ENCODE data around the gene ABHD15. TPM values are rescaled to one million over a fixed set of nuclear protein-coding genes. Genes with fewer than 3 reads are reported as not detected.

Gene ABHD15
- total and polyA plus RNA-seq, 2 donors (not counting 3 experiments of a cell fraction or from before 2014, with no cell fraction given), result 3.8 to 5.6 TPM

DNA sequence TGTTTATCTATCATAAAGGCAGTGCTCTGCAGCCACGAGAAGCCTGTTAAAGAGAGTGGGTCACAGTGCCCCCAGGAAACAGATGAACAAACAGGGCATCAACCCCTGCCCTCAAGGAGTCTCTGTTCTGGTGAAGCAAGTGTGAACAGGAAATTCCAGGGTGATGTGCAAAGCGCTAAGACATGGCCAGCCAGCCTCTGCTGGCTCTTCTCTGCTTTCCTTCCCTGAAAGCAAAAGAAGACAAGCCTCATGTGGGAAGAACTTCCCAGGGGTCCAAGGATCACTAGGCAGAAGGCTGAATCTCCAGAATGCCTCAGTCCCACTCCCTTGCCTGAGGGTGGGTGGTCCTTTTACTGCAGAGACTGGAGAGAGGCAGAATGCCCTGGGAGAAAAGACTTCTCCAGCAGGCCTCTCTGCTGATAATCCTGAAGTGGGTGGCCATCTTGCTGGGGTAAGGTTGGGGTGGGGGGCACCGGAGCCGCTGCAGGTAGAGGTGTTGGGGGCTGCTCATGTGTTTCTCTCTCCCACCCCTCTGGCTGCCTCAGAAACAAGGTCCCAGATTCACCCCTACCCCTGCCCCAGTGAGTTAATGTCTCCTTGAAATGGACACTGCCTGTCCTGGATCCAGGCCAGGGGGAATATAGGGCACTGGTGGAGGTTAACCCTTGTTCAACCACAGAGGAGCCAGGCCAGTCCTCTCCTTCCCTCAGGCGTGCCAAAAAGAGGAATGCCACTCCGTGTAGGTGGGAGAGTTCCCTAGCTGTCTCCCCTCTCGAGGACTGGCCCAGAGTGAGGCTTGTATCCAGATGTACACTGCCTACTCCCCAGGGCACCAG is 28.5 kb upstream of the ABHD15 start:
- Histone ChIP-seq H3K4me3 (replicated peaks in 1 of 3; ENCODE audit: insufficient read depth in 1 of 3, low read depth in 1 of 3, low read length in 3 of 3) (no peak overlapping the region), H3K4me2 (ENCODE audit: insufficient read depth, low read length) (no peak overlapping the region), H3K27me3 (ENCODE audit: control insufficient read depth in 2 of 2, insufficient read depth in 2 of 2, low read length in 2 of 2) (no peaks in the 10 kb centered on the region), H3K36me3 (ENCODE audit: control insufficient read depth in 2 of 2, extremely low read depth in 1 of 2, insufficient read depth in 2 of 2, low read length in 2 of 2) (no peaks in the 10 kb centered on the region), H3K9ac (replicated peaks; ENCODE audit: extremely low read depth, insufficient read depth, low read length) (no peak overlapping the region), H2AFZ (ENCODE audit: low read depth, low read length) (no peak overlapping the region), H3K9me1 (replicated peaks; ENCODE audit: control insufficient read depth, extremely low read depth, insufficient read depth, low read length) (no peaks in the 10 kb centered on the region), H4K20me1 (replicated peaks; ENCODE audit: control insufficient read depth, extremely low read depth, insufficient read depth, low read length) (no peaks in the 10 kb centered on the region), H3K4me1 (ENCODE audit: control insufficient read depth, extremely low read depth, insufficient read depth, low read length) (peaks cover 35% of the 10 kb centered on the region), H3K9me3 (replicated peaks; ENCODE audit: control insufficient read depth, insufficient read depth, low read length) (no peaks in the 10 kb centered on the region), H3K79me2 (ENCODE audit: control insufficient read depth, insufficient read depth, low read length) (peaks cover 10% of the 10 kb centered on the region), H3K27ac (ENCODE audit: insufficient read depth, low read depth, low read length) (peak overlapping the region; percentile 24)
- POLR2A ChIA-PET, result no interaction called here
- TF ChIP-seq POLR2AphosphoS5 (IDR thresholded peaks at IDR 0.05; ENCODE audit: insufficient read depth, low read depth, low read length), result peak; percentile 70
- TF ChIP-seq EZH2 (IDR thresholded peaks at IDR 0.05; ENCODE audit: borderline replicate concordance, low read depth, low read length, severe bottlenecking), result no peak
- intact Hi-C loops (cut with micrococcal nuclease), result no loop called here
- peak; percentile 87 for FAIRE-seq
- DNase-seq (ENCODE audit: low read depth, low spot score), result no peak
- dilution Hi-C loops (cut with MboI; ENCODE audit: extremely low pct_ligation_motif_present, low sequenced_read_pairs), result no loop called here
- CTCF ChIA-PET, result interaction anchor here (4.8 to 9.2 kb wide), 3 partner anchors 16 to 22 kb away, joined by 50 to 152 read pairs (median 120); no protein-coding TSS in a partner anchor
- BruUV-seq (replicated peaks), result no TSS peak

GRCh38 chr17:29594519-29595090 is 27.8 kb upstream of the ABHD15 start:
- H3K9me1 ChIP-seq (replicated peaks; ENCODE audit: control insufficient read depth, extremely low read depth, insufficient read depth, low read length), result no peaks in the 10 kb centered on the region
- BruUV-seq (replicated peaks), result no TSS peak
- H3K9ac ChIP-seq (replicated peaks; ENCODE audit: extremely low read depth, insufficient read depth, low read length), result no peak overlapping the region
- no peak for DNase-seq (ENCODE audit: low read depth, low spot score)
- ChIA-PET CTCF (interaction anchor here (1.1 to 9.2 kb wide), 7 partner anchors 9 to 224 kb away, joined by 3 to 152 read pairs (median 50); no protein-coding TSS in a partner anchor), POLR2A (no interaction called here)
- H4K20me1 ChIP-seq (replicated peaks; ENCODE audit: control insufficient read depth, extremely low read depth, insufficient read depth, low read length), result no peaks in the 10 kb centered on the region
- FAIRE-seq, result no peak
- intact Hi-C loops (cut with micrococcal nuclease), result loop anchor here (5.0 kb wide), 1 partner anchor 302 kb away; the partner anchor contains the start of gene NUFIP2
- H3K36me3 ChIP-seq (ENCODE audit: control insufficient read depth in 2 of 2, extremely low read depth in 1 of 2, insufficient read depth in 2 of 2, low read length in 2 of 2), result no peaks in the 10 kb centered on the region
- dilution Hi-C loops (cut with MboI; ENCODE audit: extremely low pct_ligation_motif_present, low sequenced_read_pairs), result no loop called here
- peak overlapping the region; percentile 1 for H3K27ac ChIP-seq (ENCODE audit: insufficient read depth, low read depth, low read length)
- no peak for TF ChIP-seq CTCF (IDR thresholded peaks at IDR 0.05; ENCODE audit: extremely low read depth in 1 of 2, insufficient read depth in 1 of 2, low read depth in 1 of 2, low read length in 2 of 2)
- TF ChIP-seq MYC (IDR thresholded peaks at IDR 0.05; ENCODE audit: low read depth, low read length), result no peak
- TF ChIP-seq GATA2 (IDR thresholded peaks at IDR 0.05; ENCODE audit: insufficient read depth, insufficient read length, low read depth, low read length), result no peak
- TF ChIP-seq, protein P1, sequence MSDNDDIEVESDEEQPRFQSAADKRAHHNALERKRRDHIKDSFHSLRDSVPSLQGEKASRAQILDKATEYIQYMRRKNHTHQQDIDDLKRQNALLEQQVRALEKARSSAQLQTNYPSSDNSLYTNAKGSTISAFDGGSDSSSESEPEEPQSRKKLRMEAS (IDR thresholded peaks at IDR 0.05; ENCODE audit: insufficient read depth, insufficient read length), result no peak
- TF ChIP-seq EZH2 (IDR thresholded peaks at IDR 0.05; ENCODE audit: borderline replicate concordance, low read depth, low read length, severe bottlenecking), result no peak
- TF ChIP-seq POLR2AphosphoS5 (IDR thresholded peaks at IDR 0.05; ENCODE audit: insufficient read depth, low read depth, low read length), result no peak
- no peak for TF ChIP-seq POLR2A (IDR thresholded peaks at IDR 0.05; ENCODE audit: low read depth, low read length)
- TF ChIP-seq FOS (IDR thresholded peaks at IDR 0.05; ENCODE audit: borderline replicate concordance, insufficient read depth, low read length), result no peak
- no peak for TF ChIP-seq JUN (IDR thresholded peaks at IDR 0.05; ENCODE audit: borderline replicate concordance, insufficient read depth, insufficient read length, low read depth)
- no peaks in the 10 kb centered on the region for H3K9me3 ChIP-seq (replicated peaks; ENCODE audit: control insufficient read depth, insufficient read depth, low read length)
- peaks cover 10% of the 10 kb centered on the region for H3K79me2 ChIP-seq (ENCODE audit: control insufficient read depth, insufficient read depth, low read length)
- H3K27me3 ChIP-seq (ENCODE audit: control insufficient read depth in 2 of 2, insufficient read depth in 2 of 2, low read length in 2 of 2), result no peaks in the 10 kb centered on the region
- peak overlapping the region; percentile 57 for H3K4me2 ChIP-seq (ENCODE audit: insufficient read depth, low read length)
- no peak overlapping the region for H2AFZ ChIP-seq (ENCODE audit: low read depth, low read length)
- no peak overlapping the region for H3K4me3 ChIP-seq (replicated peaks in 1 of 3; ENCODE audit: insufficient read depth in 1 of 3, low read depth in 1 of 3, low read length in 3 of 3)
- peaks cover 42% of the 10 kb centered on the region for H3K4me1 ChIP-seq (ENCODE audit: control insufficient read depth, extremely low read depth, insufficient read depth, low read length)

Data from endothelial cell of umbilical vein (primary cell).